Muscle layer of colon (tissue), 2 donors: ENCODE measurements around the gene PLCH1.

Source experiments
- H3K27ac ChIP-seq: one replicate; pipeline ENCODE4 v1.7.0; 2013; ENCODE audit warnings: low read depth, mild to moderate bottlenecking, low read length, moderate library complexity
- H3K27me3 ChIP-seq, 2 donors: one replicate each; pipeline ENCODE4 v1.7.0; 2013; ENCODE audit warnings: low read length in 2 of 2, mild to moderate bottlenecking in 2 of 2; ENCODE audit not compliant: insufficient read depth in 2 of 2, control insufficient read depth in 1 of 2
- H3K36me3 ChIP-seq: one replicate; pipeline ENCODE4 v1.7.0; 2013; ENCODE audit warnings: mild to moderate bottlenecking, low read length; ENCODE audit not compliant: insufficient read depth
- H3K4me1 ChIP-seq: one replicate; pipeline ENCODE4 v1.7.0; 2013; ENCODE audit warnings: mild to moderate bottlenecking, low read length; ENCODE audit not compliant: insufficient read depth
- H3K4me3 ChIP-seq, 2 donors: one replicate each; pipeline ENCODE4 v1.7.0; 2013; ENCODE audit warnings: low read length in 2 of 2, low read depth in 1 of 2, mild to moderate bottlenecking in 1 of 2, moderate library complexity in 1 of 2
- H3K9ac ChIP-seq: one replicate; pipeline ENCODE4 v1.7.0; 2013; ENCODE audit warnings: low read length
- H3K9me3 ChIP-seq: one replicate; pipeline ENCODE4 v1.7.0; 2013; ENCODE audit warnings: mild to moderate bottlenecking, low read length
- donor health status: abdominal sarcoma.
- donor health status: Adenocarcinoma of cecum.

The PLCH1 gene

DNA sequence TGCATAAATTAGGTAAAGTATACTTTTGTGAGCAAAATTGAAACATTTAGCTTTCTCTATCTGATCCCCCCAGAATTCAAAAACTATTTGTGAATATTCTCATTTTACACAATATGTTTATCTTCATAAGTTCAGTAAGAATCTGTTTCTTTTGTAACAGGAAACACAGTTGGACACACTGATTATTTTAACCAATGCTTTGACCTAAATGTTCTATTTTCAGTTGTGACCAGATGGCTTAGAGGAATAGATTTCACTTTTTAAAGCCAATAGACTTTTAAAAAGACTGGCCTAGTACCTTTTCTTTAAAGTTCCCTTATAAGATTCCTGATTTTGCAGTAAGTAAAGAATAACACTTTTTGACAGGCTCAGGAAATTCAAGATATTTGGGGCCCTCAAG, 377.4 kb downstream of the PLCH1 start:
- Histone ChIP-seq H3K27ac (no peak overlapping the region), H3K9me3 (no peaks in the 10 kb centered on the region), H3K4me1 (peaks cover 5% of the 10 kb centered on the region), H3K9ac (no peak overlapping the region), H3K36me3 (no peaks in the 10 kb centered on the region), H3K27me3 (no peaks in the 10 kb centered on the region), H3K4me3 (no peak overlapping the region)

DNA sequence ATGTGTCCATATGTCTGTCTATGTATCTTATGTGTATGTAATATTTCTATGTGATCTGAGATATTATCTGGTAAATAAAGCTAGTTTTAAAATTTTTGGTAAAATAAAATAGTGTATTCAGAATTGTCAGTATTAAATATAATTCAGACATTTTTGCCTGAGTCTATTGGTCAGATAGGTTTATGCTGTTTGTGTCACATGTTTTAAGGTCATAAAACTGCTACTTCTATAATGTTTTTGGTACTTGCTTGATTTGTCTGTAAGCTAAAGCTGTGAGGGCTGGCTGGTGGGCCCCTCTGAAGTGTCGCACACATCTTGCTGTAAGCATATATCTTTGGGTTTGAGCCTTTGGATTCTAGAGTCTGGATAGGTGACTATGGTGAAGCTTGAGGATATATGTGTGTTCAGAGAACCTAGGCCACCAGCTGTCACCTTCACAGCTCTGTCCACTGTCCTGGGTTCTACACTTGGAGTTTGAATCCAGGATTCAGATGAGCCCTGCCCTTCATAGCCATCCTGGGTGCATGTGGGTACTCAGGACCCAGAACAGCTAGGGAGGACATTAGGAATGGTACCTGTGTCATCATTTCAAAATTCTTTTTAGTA, 379.6 kb downstream of the PLCH1 start:
- Histone ChIP-seq H3K4me3 (no peak overlapping the region), H3K4me1 (peaks cover 5% of the 10 kb centered on the region), H3K36me3 (no peaks in the 10 kb centered on the region), H3K9me3 (no peaks in the 10 kb centered on the region), H3K9ac (no peak overlapping the region), H3K27me3 (no peaks in the 10 kb centered on the region), H3K27ac (no peak overlapping the region)

DNA sequence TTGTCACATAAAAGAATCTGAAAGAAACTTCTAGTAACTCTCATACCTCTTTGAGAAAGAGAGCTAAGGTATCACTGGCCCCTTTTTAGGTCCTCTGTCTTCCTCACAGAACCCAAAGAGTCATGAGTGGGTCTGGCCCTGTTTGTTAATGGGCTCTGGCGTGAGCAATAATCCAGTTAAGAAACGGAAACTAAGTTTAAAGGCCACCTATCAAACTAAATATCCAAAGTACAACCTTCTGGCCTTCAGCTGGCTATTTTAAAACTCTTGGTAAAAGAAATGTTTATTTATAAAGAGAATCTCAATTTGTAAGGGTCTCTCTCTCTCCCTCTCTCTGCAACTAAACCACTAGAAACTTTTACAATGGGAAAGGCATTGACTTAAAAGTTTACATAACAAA, 380.4 kb downstream of the PLCH1 start:
- H3K27ac ChIP-seq: no peak overlapping the region
- no peak overlapping the region for H3K4me3 ChIP-seq

DNA sequence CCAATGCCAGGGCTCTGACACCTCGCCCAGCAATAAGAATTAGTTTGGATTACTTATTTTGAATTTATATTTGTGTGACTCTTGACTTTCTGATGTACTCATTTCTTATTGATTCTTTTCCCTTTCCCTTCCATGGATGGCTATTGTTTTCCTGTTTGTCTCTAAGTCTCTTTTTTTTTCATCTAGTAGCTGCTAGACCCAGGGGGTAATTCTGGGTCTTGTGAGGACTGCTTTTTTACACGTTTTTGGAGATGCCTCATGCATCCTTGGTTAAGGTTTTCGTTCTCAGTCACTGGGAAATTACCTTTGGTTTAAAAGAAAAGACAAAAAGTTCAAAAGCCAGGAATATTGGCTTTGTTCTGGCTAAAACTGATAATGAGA, 381.2 kb downstream of the PLCH1 start:
- Histone ChIP-seq H3K27ac (no peak overlapping the region), H3K27me3 (no peaks in the 10 kb centered on the region)

More for the DNA sequence above, 380.4 kb downstream of the PLCH1 start:
- no peaks in the 10 kb centered on the region for H3K27me3 ChIP-seq
- H3K36me3 ChIP-seq: no peaks in the 10 kb centered on the region
- no peaks in the 10 kb centered on the region for H3K9me3 ChIP-seq
- H3K9ac ChIP-seq: no peak overlapping the region
- H3K4me1 ChIP-seq: peaks cover 1% of the 10 kb centered on the region

DNA sequence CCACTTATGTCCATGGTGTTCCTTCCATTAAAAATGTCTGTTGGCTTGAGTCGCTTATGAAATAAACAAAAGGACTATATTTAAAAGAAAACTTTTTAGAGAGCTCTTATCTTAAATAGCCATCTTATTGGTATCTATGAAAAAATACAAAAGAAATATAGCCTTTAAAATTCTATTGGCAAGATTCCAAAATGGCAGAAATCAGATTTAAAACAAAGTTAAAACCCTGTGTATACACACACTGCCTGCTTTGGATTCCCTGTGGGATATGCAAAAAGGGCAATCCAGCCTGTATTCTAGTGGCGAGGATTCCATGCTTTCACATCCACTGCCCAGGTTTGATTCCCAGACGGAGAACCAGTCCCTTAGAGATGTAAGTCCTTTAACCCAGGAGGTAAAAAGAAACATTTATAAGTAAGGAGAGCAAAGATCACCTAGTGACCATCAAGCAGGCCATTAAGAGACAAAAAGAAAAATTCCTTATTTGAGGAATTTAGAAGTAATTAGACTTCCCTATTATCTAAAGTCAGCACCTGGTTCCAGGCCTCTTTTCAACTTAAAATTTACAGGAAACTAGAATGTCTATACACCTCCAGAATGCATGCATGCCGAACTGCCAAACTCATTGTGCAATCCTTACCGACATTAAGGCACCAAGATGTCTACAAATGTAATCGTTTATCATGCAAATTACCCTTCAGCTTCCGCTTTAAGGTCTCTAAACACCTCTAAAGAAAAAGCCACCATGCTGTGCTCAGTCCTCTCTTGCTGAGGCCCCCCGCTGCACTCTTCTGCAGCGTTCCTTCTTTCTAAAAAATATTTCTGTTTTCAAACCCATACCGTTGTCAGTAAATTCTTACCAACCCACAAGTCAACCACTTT, 381.8 kb downstream of the PLCH1 start:
- Histone ChIP-seq H3K4me1 (no peaks in the 10 kb centered on the region), H3K4me3 (no peak overlapping the region), H3K9ac (no peak overlapping the region), H3K27me3 (no peaks in the 10 kb centered on the region), H3K27ac (no peak overlapping the region), H3K9me3 (no peaks in the 10 kb centered on the region), H3K36me3 (no peaks in the 10 kb centered on the region)

More for the DNA sequence above, 381.2 kb downstream of the PLCH1 start:
- Histone ChIP-seq H3K36me3 (no peaks in the 10 kb centered on the region), H3K4me3 (no peak overlapping the region), H3K9me3 (no peaks in the 10 kb centered on the region), H3K4me1 (no peaks in the 10 kb centered on the region), H3K9ac (no peak overlapping the region)

DNA sequence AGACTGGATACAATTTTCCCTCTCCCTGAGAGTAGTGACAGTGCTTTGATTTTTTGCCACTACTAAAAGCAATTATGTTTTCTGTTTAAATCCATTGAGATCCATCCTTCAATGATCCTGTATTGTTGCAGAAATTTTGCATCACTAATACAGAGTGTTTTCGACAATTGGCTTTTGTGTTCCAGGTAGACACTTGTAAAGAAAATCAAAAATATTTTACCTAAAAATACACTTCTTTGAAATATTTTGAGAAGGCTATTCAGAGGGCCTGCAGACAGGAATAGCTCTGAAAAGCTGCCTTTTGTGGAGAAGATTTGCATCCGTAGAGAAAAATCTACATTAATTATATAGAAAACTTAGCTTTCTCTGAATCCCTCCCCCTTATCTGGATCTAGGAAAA, 384.6 kb downstream of the PLCH1 start:
- no peak overlapping the region for H3K9ac ChIP-seq
- no peak overlapping the region for H3K4me3 ChIP-seq
- no peaks in the 10 kb centered on the region for H3K9me3 ChIP-seq
- no peaks in the 10 kb centered on the region for H3K36me3 ChIP-seq
- no peaks in the 10 kb centered on the region for H3K27me3 ChIP-seq
- H3K4me1 ChIP-seq: no peaks in the 10 kb centered on the region
- no peak overlapping the region for H3K27ac ChIP-seq

DNA sequence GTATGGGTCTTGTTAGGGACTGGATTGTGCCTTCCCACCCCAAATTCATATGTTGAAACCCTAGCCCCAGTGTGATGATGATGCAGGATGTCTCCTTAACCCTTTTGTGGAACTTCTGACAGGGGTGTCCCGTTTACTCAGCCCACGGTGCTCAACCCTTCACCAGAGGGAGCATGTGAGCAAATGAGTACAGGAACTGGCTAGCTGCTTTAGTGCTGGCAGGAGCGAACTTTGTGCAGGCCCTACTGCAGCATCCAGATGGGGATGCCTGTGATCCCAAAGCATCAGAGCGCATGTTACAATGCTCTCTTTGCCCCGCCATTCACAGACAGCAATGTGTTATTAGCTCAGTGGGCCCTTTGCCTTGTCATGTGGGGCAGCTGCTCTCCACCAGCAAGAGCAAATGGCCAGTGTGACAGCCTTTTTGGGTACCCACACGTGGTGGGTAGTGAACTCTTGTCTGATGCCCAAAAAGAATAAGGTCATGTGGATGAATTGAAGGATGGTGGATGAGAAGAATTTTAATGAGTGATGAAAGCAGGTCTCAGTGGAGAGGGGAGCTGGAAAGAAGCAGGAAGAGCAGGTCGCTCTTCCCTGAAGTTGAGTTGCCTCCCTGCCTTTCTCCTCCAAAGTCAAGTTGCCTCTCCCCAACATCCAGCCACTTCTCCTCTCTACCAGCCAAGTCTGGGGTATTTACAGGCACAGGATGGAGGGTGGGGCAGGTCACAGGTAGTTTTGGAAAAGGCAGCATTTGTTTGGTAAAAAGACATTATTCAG, 388.1 kb downstream of the PLCH1 start:
- Histone ChIP-seq H3K9me3 (no peaks in the 10 kb centered on the region), H3K27ac (no peak overlapping the region), H3K4me1 (no peaks in the 10 kb centered on the region), H3K27me3 (no peaks in the 10 kb centered on the region), H3K4me3 (no peak overlapping the region), H3K9ac (no peak overlapping the region), H3K36me3 (no peaks in the 10 kb centered on the region)

DNA sequence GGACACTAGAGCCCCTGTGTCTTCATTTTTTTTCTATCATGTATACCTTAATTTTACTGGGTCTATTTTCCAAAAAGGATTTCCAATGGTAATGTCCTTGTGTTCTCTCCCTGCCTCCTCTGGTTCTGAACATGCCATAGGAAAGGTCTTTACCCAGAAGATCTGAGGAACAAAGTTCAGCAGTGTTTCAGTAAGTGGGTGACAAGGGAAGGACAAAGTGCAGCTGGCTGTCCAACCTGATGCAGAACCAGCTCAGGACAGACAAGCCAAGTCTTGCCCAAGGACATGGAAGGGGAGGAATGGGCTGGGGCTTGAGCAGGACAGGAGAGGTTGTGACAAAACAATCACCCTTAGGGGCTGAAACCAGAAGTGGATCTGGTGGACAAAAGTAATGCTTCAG, 390.2 kb downstream of the PLCH1 start:
- Histone ChIP-seq H3K27me3 (no peaks in the 10 kb centered on the region), H3K4me3 (no peak overlapping the region), H3K36me3 (no peaks in the 10 kb centered on the region), H3K4me1 (no peaks in the 10 kb centered on the region), H3K27ac (no peak overlapping the region), H3K9me3 (no peaks in the 10 kb centered on the region), H3K9ac (no peak overlapping the region)

DNA sequence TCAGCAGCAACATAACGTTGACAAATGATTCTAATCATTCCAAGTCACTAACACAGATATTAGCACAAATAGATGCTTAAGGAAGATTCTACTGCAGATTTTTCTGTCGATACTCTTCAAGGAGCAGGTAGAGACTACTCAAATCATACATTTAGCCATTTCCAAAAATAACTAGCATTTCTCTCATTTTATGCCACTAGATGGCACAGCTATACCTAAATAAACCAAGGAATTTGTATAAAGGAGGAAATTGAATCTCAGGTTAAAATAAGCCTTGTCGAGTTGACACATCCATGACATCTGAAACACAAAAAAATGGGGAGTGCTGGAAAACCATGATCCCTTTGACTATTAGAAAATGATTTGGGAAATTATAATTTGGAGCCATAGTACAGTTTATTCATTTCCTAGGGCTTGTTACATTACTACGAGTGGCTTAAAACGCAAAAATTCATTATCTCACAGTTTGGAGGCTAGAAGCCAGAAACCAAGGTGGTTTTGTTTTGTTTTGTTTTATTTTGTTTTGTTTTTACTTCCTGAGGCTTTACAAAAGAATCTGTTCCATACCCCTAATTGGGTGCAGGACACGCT, 391.9 kb downstream of the PLCH1 start:
- H3K4me1 ChIP-seq: no peaks in the 10 kb centered on the region
- H3K36me3 ChIP-seq: no peaks in the 10 kb centered on the region
- no peak overlapping the region for H3K4me3 ChIP-seq
- no peaks in the 10 kb centered on the region for H3K27me3 ChIP-seq
- H3K9me3 ChIP-seq: no peaks in the 10 kb centered on the region
- H3K27ac ChIP-seq: no peak overlapping the region
- H3K9ac ChIP-seq: no peak overlapping the region

DNA sequence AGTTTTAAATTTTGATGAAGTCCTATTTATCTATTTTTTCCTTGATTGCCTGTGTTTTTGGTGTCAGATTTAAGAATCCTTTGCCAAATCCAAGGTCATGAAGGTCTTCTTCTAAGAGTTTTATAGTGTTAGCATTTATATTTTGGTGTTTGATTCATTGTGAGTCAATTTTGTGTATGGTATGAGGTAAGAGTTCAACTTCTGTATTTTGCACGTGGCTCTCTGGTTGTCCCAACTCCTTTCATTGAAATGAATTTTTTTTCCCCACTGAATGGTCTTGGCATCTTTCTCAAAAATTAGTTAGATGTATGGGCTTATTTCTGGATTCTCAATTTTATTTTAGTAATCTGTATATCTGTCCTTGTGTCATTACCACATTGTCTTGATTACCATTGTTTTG, 394.3 kb downstream of the PLCH1 start:
- H3K9me3 ChIP-seq: no peaks in the 10 kb centered on the region
- H3K27me3 ChIP-seq: no peaks in the 10 kb centered on the region
- H3K4me1 ChIP-seq: no peaks in the 10 kb centered on the region
- no peaks in the 10 kb centered on the region for H3K36me3 ChIP-seq
- no peak overlapping the region for H3K27ac ChIP-seq
- no peak overlapping the region for H3K9ac ChIP-seq
- no peak overlapping the region for H3K4me3 ChIP-seq

DNA sequence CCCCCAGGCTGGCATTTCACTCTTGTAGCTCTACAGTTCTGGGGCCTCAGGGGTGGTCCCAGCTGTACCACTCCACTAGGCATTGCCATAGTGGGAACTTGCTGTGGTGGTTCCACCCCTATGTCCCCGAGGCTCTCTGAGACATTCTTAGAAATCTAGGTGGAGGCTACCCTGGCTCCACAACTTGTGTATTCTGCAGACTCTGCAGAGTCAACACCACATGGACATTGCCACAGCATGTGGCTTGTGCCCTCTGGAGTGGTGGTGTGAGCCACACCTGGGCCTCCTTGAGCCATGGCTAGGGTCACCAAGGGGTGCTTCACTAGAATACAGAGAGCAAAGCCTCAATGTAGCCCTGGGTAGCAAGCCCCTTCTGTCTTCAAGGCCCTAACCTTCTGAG, 397.0 kb downstream of the PLCH1 start:
- Histone ChIP-seq H3K27ac (no peak overlapping the region), H3K4me1 (no peaks in the 10 kb centered on the region), H3K27me3 (no peaks in the 10 kb centered on the region), H3K9me3 (no peaks in the 10 kb centered on the region), H3K9ac (no peak overlapping the region), H3K4me3 (no peak overlapping the region), H3K36me3 (no peaks in the 10 kb centered on the region)
